ENCODE measurements around the gene VPS13D.

The VPS13D gene

DNA sequence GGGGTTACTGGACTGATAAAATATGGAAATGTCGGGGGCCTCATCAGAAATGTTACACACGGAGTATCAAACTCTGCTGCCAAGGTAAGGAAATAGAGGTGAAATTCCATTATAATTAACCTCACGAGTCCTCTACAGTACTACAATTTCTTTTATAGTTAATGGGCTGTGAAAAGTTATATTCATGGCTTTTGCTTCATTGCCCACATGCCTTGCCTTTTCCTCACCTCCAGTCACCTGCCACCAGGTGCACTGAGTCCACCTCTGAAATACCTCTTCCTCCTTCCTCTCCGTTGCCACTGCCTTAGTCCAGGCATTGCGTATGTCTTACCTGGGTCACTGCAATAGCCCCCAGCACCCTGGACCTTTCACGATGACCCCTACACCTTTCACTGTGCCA lies 186.9 kb downstream of the VPS13D start:
- no peaks in the 10 kb centered on the region for H3K27me3 ChIP-seq (ENCODE audit: control insufficient read depth, insufficient read depth, low read length)
- H3K36me3 ChIP-seq (ENCODE audit: control insufficient read depth, insufficient read depth, low read length) = peaks cover 3% of the 10 kb centered on the region
- no peaks in the 10 kb centered on the region for H3K9me3 ChIP-seq (ENCODE audit: control insufficient read depth, low read length)
- H3K9ac ChIP-seq (ENCODE audit: low read length) = no peak overlapping the region
- no peaks in the 10 kb centered on the region for H3K4me1 ChIP-seq (ENCODE audit: control insufficient read depth, insufficient read depth, low read length)
- H3K4me3 ChIP-seq (ENCODE audit: low read length) = no peak overlapping the region

GRCh38 chr1:12417389-12417788 lies 187.6 kb downstream of the VPS13D start:
- no peaks in the 10 kb centered on the region for H3K4me1 ChIP-seq (ENCODE audit: control insufficient read depth, insufficient read depth, low read length)
- H3K27me3 ChIP-seq (ENCODE audit: control insufficient read depth, insufficient read depth, low read length) = no peaks in the 10 kb centered on the region
- peaks cover 3% of the 10 kb centered on the region for H3K36me3 ChIP-seq (ENCODE audit: control insufficient read depth, insufficient read depth, low read length)
- no peaks in the 10 kb centered on the region for H3K9me3 ChIP-seq (ENCODE audit: control insufficient read depth, low read length)
- H3K4me3 ChIP-seq (ENCODE audit: low read length) = no peak overlapping the region
- no peak overlapping the region for H3K9ac ChIP-seq (ENCODE audit: low read length)

DNA sequence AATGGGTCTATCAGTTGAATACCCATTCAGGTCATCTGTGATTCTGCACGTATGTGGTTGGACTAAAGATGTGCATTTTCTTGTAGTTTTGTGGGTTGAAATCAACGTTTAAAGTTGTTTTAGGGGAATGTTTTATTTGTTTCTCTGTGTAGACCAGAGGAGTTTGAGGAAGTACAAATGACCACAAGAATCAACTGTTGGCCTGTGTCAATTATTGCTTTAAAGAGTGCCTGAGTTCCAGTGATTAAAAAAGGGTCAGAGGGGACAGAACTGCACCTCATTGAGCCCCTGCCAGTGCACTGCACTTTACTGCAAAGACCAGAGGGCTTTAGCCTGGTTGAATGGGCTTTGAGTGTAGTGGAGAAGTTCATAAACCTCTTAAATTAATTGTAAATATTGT lies 190.3 kb downstream of the VPS13D start:
- Histone ChIP-seq H3K27me3 (ENCODE audit: control insufficient read depth, insufficient read depth, low read length) (no peaks in the 10 kb centered on the region), H3K9ac (ENCODE audit: low read length) (no peak overlapping the region), H3K4me1 (ENCODE audit: control insufficient read depth, insufficient read depth, low read length) (no peaks in the 10 kb centered on the region), H3K4me3 (ENCODE audit: low read length) (no peak overlapping the region), H3K9me3 (ENCODE audit: control insufficient read depth, low read length) (no peaks in the 10 kb centered on the region), H3K36me3 (ENCODE audit: control insufficient read depth, insufficient read depth, low read length) (peaks cover 3% of the 10 kb centered on the region)

DNA sequence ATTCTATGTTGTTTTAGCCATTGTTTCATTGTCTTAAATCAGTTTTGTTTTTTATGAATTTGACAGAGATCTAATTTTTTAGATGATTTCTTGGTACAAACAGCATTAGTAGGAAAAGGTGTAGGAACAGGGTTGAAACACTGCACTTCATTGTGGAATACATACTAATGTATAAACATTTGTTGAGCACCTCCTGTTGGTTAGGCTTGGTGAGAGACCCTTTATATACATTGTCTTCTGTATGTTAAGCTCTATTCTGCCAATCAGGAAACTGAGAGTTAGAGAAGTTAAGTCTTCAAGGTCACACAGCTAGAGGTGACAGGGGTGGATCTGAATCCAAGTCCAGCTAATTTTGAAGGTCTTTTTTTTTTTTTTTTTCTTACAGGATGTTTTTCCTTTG lies 192.7 kb downstream of the VPS13D start:
- H3K36me3 ChIP-seq (ENCODE audit: control insufficient read depth, insufficient read depth, low read length) = no peaks in the 10 kb centered on the region
- no peak overlapping the region for H3K4me3 ChIP-seq (ENCODE audit: low read length)
- no peaks in the 10 kb centered on the region for H3K27me3 ChIP-seq (ENCODE audit: control insufficient read depth, insufficient read depth, low read length)
- no peaks in the 10 kb centered on the region for H3K4me1 ChIP-seq (ENCODE audit: control insufficient read depth, insufficient read depth, low read length)
- H3K9me3 ChIP-seq (ENCODE audit: control insufficient read depth, low read length) = no peaks in the 10 kb centered on the region
- H3K9ac ChIP-seq (ENCODE audit: low read length) = no peak overlapping the region

GRCh38 chr1:12424087-12424529 lies 194.3 kb downstream of the VPS13D start:
- H3K9ac ChIP-seq (ENCODE audit: low read length) = no peak overlapping the region
- no peaks in the 10 kb centered on the region for H3K4me1 ChIP-seq (ENCODE audit: control insufficient read depth, insufficient read depth, low read length)

GRCh38 chr1:12424793-12425192 lies 195.0 kb downstream of the VPS13D start:
- no peaks in the 10 kb centered on the region for H3K4me1 ChIP-seq (ENCODE audit: control insufficient read depth, insufficient read depth, low read length)

More at GRCh38 chr1:12424087-12424529, 194.3 kb downstream of the VPS13D start:
- H3K4me3 ChIP-seq (ENCODE audit: low read length) = no peak overlapping the region
- H3K27me3 ChIP-seq (ENCODE audit: control insufficient read depth, insufficient read depth, low read length) = no peaks in the 10 kb centered on the region
- H3K36me3 ChIP-seq (ENCODE audit: control insufficient read depth, insufficient read depth, low read length) = no peaks in the 10 kb centered on the region
- H3K9me3 ChIP-seq (ENCODE audit: control insufficient read depth, low read length) = no peaks in the 10 kb centered on the region

GRCh38 chr1:12426030-12426429 lies 196.2 kb downstream of the VPS13D start:
- H3K4me3 ChIP-seq (ENCODE audit: low read length) = no peak overlapping the region
- no peaks in the 10 kb centered on the region for H3K9me3 ChIP-seq (ENCODE audit: control insufficient read depth, low read length)
- no peaks in the 10 kb centered on the region for H3K27me3 ChIP-seq (ENCODE audit: control insufficient read depth, insufficient read depth, low read length)
- H3K9ac ChIP-seq (ENCODE audit: low read length) = no peak overlapping the region
- H3K36me3 ChIP-seq (ENCODE audit: control insufficient read depth, insufficient read depth, low read length) = no peaks in the 10 kb centered on the region
- no peaks in the 10 kb centered on the region for H3K4me1 ChIP-seq (ENCODE audit: control insufficient read depth, insufficient read depth, low read length)

More at GRCh38 chr1:12424793-12425192, 195.0 kb downstream of the VPS13D start:
- Histone ChIP-seq H3K27me3 (ENCODE audit: control insufficient read depth, insufficient read depth, low read length) (no peaks in the 10 kb centered on the region), H3K4me3 (ENCODE audit: low read length) (no peak overlapping the region), H3K9ac (ENCODE audit: low read length) (no peak overlapping the region), H3K36me3 (ENCODE audit: control insufficient read depth, insufficient read depth, low read length) (no peaks in the 10 kb centered on the region), H3K9me3 (ENCODE audit: control insufficient read depth, low read length) (no peaks in the 10 kb centered on the region)

GRCh38 chr1:12428334-12428733 lies 198.5 kb downstream of the VPS13D start:
- H3K4me1 ChIP-seq (ENCODE audit: control insufficient read depth, insufficient read depth, low read length) = peaks cover 7% of the 10 kb centered on the region
- no peaks in the 10 kb centered on the region for H3K27me3 ChIP-seq (ENCODE audit: control insufficient read depth, insufficient read depth, low read length)
- H3K4me3 ChIP-seq (ENCODE audit: low read length) = no peak overlapping the region
- no peak overlapping the region for H3K9ac ChIP-seq (ENCODE audit: low read length)
- no peaks in the 10 kb centered on the region for H3K36me3 ChIP-seq (ENCODE audit: control insufficient read depth, insufficient read depth, low read length)
- H3K9me3 ChIP-seq (ENCODE audit: control insufficient read depth, low read length) = no peaks in the 10 kb centered on the region

GRCh38 chr1:12430525-12430924 lies 200.7 kb downstream of the VPS13D start:
- Histone ChIP-seq H3K4me3 (ENCODE audit: low read length) (no peak overlapping the region), H3K9me3 (ENCODE audit: control insufficient read depth, low read length) (no peaks in the 10 kb centered on the region), H3K4me1 (ENCODE audit: control insufficient read depth, insufficient read depth, low read length) (peaks cover 18% of the 10 kb centered on the region), H3K27me3 (ENCODE audit: control insufficient read depth, insufficient read depth, low read length) (no peaks in the 10 kb centered on the region), H3K36me3 (ENCODE audit: control insufficient read depth, insufficient read depth, low read length) (no peaks in the 10 kb centered on the region), H3K9ac (ENCODE audit: low read length) (no peak overlapping the region)

DNA sequence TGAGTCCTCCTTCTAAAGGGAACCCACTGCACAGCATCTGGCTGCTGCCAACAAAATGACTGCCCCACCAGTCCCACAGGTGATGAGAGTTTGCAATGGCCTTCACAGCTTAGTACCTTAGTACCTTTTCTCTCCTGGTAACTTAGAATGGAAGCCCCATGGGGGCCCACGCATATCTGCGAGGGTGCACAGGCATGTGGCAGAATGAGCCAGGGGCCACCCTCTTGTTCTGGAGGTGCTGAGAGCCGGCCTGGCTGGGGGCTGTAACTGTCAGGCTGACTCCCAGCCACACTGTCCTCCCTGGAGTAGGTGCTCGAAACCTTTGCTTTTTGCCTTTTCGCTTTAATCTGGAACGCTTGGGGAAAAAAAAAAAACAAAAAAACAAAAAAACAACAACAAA lies 203.1 kb downstream of the VPS13D start:
- Histone ChIP-seq H3K9ac (ENCODE audit: low read length) (no peak overlapping the region), H3K4me1 (ENCODE audit: control insufficient read depth, insufficient read depth, low read length) (peaks cover 18% of the 10 kb centered on the region), H3K9me3 (ENCODE audit: control insufficient read depth, low read length) (no peaks in the 10 kb centered on the region), H3K4me3 (ENCODE audit: low read length) (no peak overlapping the region), H3K36me3 (ENCODE audit: control insufficient read depth, insufficient read depth, low read length) (no peaks in the 10 kb centered on the region), H3K27me3 (ENCODE audit: control insufficient read depth, insufficient read depth, low read length) (no peaks in the 10 kb centered on the region)

GRCh38 chr1:12433323-12434053 lies 203.7 kb downstream of the VPS13D start:
- no peak overlapping the region for H3K9ac ChIP-seq (ENCODE audit: low read length)
- peaks cover 18% of the 10 kb centered on the region for H3K4me1 ChIP-seq (ENCODE audit: control insufficient read depth, insufficient read depth, low read length)
- no peak overlapping the region for H3K4me3 ChIP-seq (ENCODE audit: low read length)
- H3K9me3 ChIP-seq (ENCODE audit: control insufficient read depth, low read length) = no peaks in the 10 kb centered on the region
- H3K27me3 ChIP-seq (ENCODE audit: control insufficient read depth, insufficient read depth, low read length) = no peaks in the 10 kb centered on the region
- no peaks in the 10 kb centered on the region for H3K36me3 ChIP-seq (ENCODE audit: control insufficient read depth, insufficient read depth, low read length)

DNA sequence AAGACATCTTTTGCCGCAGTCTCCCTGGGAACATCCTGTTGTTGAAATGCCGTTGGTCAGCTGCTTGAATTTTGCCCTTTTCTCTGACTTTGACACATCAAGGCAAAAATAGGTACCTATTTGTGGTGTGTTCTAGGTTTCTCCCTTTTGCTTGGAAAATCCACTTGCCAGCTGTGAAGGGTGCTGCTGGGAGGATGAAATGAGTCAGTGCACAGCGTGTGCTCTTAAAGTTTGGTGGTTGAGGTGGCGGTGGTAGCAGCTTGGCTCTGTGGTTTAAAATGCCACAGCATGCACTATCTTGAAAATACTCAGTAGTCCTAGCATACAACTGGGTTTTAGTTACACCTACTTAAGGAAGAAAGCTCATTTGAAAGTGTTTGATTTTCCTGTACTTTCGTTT lies 204.3 kb downstream of the VPS13D start:
- Histone ChIP-seq H3K9ac (ENCODE audit: low read length) (no peak overlapping the region), H3K36me3 (ENCODE audit: control insufficient read depth, insufficient read depth, low read length) (no peaks in the 10 kb centered on the region), H3K4me1 (ENCODE audit: control insufficient read depth, insufficient read depth, low read length) (peaks cover 18% of the 10 kb centered on the region), H3K9me3 (ENCODE audit: control insufficient read depth, low read length) (no peaks in the 10 kb centered on the region), H3K27me3 (ENCODE audit: control insufficient read depth, insufficient read depth, low read length) (no peaks in the 10 kb centered on the region), H3K4me3 (ENCODE audit: low read length) (no peak overlapping the region)

DNA sequence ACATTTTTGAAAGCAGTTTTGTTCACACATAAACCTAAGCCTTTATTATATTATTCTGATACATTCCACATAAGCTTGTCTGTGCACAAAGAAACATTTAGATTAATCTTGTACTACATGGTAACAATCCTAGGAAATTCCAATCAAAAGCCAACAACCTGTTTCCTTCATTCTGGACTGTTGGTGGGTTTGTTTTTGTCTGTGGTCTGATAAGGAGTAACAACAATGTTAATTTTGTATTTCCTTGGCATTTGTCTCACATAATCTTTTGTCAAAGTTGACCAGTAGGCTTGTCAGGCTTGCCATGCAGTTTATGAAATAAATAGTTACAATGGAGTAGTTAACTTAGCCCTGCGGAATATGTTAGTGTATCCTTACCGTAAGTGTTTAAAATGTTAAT lies 204.9 kb downstream of the VPS13D start:
- H3K4me1 ChIP-seq (ENCODE audit: control insufficient read depth, insufficient read depth, low read length) = peaks cover 18% of the 10 kb centered on the region
- H3K4me3 ChIP-seq (ENCODE audit: low read length) = no peak overlapping the region
- no peak overlapping the region for H3K9ac ChIP-seq (ENCODE audit: low read length)

More for the DNA sequence above, 204.9 kb downstream of the VPS13D start:
- Histone ChIP-seq H3K27me3 (ENCODE audit: control insufficient read depth, insufficient read depth, low read length) (no peaks in the 10 kb centered on the region), H3K9me3 (ENCODE audit: control insufficient read depth, low read length) (no peaks in the 10 kb centered on the region), H3K36me3 (ENCODE audit: control insufficient read depth, insufficient read depth, low read length) (no peaks in the 10 kb centered on the region)

Data from mucosa of stomach (tissue), 1 donor.